HG03460 (cell line): ENCODE results near the gene TM4SF18.
A peak's percentile ranks its signal among the peaks of the same experiment; 100 is the strongest.

Source experiments
- ATAC-seq: cut with Tn5 transposase; IDR thresholded peaks from one replicate; pipeline ENCODE4 v1.9.1; 2021; ENCODE audit not compliant: unreplicated experiment

TM4SF18 gene

GRCh38 chr3:149331396-149331795 is 2.0 kb downstream of the TM4SF18 start:
- no peak for ATAC-seq

- no peak for ATAC-seq
Observed at GRCh38 chr3:149330609-149331331, 2.7 kb downstream of the TM4SF18 start.

- ATAC-seq, result no peak
Observed at GRCh38 chr3:149327156-149327555, 6.3 kb downstream of the TM4SF18 start.

GRCh38 chr3:149325581-149325980 is 7.9 kb downstream of the TM4SF18 start:
- ATAC-seq, result no peak

GRCh38 chr3:149324332-149324731 is 9.1 kb downstream of the TM4SF18 start:
- no peak for ATAC-seq

GRCh38 chr3:149321640-149322039 is 11.8 kb downstream of the TM4SF18 start:
- ATAC-seq, result no peak

- ATAC-seq, result no peak
Observed at GRCh38 chr3:149321136-149321535, 12.3 kb downstream of the TM4SF18 start.

- ATAC-seq, result no peak
Observed at GRCh38 chr3:149319750-149320149, 13.7 kb downstream of the TM4SF18 start.

- no peak for ATAC-seq
Observed at GRCh38 chr3:149317072-149317471, 16.4 kb downstream of the TM4SF18 start.

GRCh38 chr3:149316437-149316836 is 17.0 kb downstream of the TM4SF18 start:
- no peak for ATAC-seq

- no peak for ATAC-seq
Observed at GRCh38 chr3:149315694-149316093, 17.7 kb downstream of the TM4SF18 start.

GRCh38 chr3:149314807-149315578 is 18.4 kb downstream of the TM4SF18 start:
- no peak for ATAC-seq

- ATAC-seq, result no peak
Observed at GRCh38 chr3:149313542-149313941, 19.9 kb downstream of the TM4SF18 start.

GRCh38 chr3:149310796-149311534 is 22.5 kb downstream of the TM4SF18 start:
- ATAC-seq, result no peak

- ATAC-seq, result no peak
Observed at GRCh38 chr3:149307435-149307783, 26.0 kb downstream of the TM4SF18 start.

- no peak for ATAC-seq
Observed at GRCh38 chr3:149306751-149307434, 26.5 kb downstream of the TM4SF18 start.

- no peak for ATAC-seq
Observed at GRCh38 chr3:149305376-149305775, 28.1 kb downstream of the TM4SF18 start.

GRCh38 chr3:149299938-149300801 is 33.3 kb downstream of the TM4SF18 start:
- ATAC-seq, result peak; percentile 64

GRCh38 chr3:149296972-149297371 is 36.5 kb downstream of the TM4SF18 start:
- no peak for ATAC-seq

GRCh38 chr3:149292666-149293065 is 40.8 kb downstream of the TM4SF18 start:
- ATAC-seq, result no peak
